Nephron (organoid): Measurements from ENCODE around the gene TRHDE.

ENCODE experiments used
- H3K27ac Mint-ChIP-seq, 3 experiments: 2 replicates each; pipeline ENCODE4 v1.8.0; 2020; ENCODE audit warnings: mixed read lengths in 3 of 3, mild to moderate bottlenecking in 2 of 3, moderate library complexity in 1 of 3
- H3K27me3 Mint-ChIP-seq: 2 replicates; pipeline ENCODE4 v1.8.0; 2021; ENCODE audit warnings: low read depth, mild to moderate bottlenecking, moderate library complexity, mixed read lengths
- H3K36me3 Mint-ChIP-seq: 2 replicates; pipeline ENCODE4 v1.8.0; 2020; ENCODE audit warnings: low read depth, mixed read lengths
- H3K4me1 Mint-ChIP-seq: 2 replicates; pipeline ENCODE4 v1.8.0; 2020; ENCODE audit warnings: mixed read lengths
- H3K4me3 Mint-ChIP-seq, 3 experiments: 2 replicates each; pipeline ENCODE4 v1.8.0; 2020; ENCODE audit warnings: mild to moderate bottlenecking in 3 of 3, mixed read lengths in 3 of 3, moderate library complexity in 2 of 3
- H3K9me3 Mint-ChIP-seq: 2 replicates; pipeline ENCODE4 v1.8.0; 2020; ENCODE audit warnings: mixed read lengths
- TF ChIP-seq, protein P1 (sequence below), 3 experiments: fragments of 200-600 bp; sonication (generic); IDR thresholded peaks; one replicate each; pipeline ENCODE4 v1.5.0; 2021; ENCODE audit warnings: antibody characterized with exemption in 3 of 3; ENCODE audit not compliant: unreplicated experiment in 3 of 3

The TRHDE gene

DNA sequence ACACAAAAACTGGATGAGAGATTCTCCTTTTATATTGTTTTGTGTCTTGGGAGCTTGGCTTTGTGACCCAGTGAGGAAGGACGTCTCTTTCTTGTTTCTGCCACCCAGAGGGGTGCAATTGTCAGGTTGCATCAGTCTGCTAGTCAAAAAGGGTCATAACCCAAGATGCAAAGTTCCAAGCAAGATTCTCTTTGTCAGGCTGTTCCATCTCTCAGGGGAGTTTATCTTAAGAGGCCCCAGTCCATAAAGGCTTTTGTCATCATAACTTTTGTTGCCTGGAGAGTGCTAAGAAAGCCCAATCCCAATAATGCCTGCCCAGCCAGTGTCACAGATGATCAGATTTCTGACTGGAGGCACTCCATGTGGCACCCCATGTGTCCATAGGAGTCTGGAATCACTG lies 444.9 kb downstream of the TRHDE start:
- Mint-ChIP-seq H3K4me1 (peaks cover 4% of the 10 kb centered on the region), H3K27me3 (no peaks in the 10 kb centered on the region), H3K4me3 (no peak overlapping the region), H3K27ac (peak overlapping the region in 2 of 3 experiments; percentile 19 to 82), H3K9me3 (peaks cover 5% of the 10 kb centered on the region), H3K36me3 (no peaks in the 10 kb centered on the region)
- TF ChIP-seq, protein P1, sequence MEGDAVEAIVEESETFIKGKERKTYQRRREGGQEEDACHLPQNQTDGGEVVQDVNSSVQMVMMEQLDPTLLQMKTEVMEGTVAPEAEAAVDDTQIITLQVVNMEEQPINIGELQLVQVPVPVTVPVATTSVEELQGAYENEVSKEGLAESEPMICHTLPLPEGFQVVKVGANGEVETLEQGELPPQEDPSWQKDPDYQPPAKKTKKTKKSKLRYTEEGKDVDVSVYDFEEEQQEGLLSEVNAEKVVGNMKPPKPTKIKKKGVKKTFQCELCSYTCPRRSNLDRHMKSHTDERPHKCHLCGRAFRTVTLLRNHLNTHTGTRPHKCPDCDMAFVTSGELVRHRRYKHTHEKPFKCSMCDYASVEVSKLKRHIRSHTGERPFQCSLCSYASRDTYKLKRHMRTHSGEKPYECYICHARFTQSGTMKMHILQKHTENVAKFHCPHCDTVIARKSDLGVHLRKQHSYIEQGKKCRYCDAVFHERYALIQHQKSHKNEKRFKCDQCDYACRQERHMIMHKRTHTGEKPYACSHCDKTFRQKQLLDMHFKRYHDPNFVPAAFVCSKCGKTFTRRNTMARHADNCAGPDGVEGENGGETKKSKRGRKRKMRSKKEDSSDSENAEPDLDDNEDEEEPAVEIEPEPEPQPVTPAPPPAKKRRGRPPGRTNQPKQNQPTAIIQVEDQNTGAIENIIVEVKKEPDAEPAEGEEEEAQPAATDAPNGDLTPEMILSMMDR (IDR thresholded peaks at IDR 0.05; ENCODE audit: unreplicated experiment in 3 of 3) = no peak
